Stomach (tissue), 9 donors: ENCODE results near the gene TARM1. TPM values are rescaled to one million over a fixed set of nuclear protein-coding genes. Genes with fewer than 3 reads are reported as not detected.

ENCODE experiments used
- DNase-seq, 2 donors: peaks; one replicate each; pipeline versions ENCODE4 v3.0.0 to v3.0.0-alpha.2; 2013 to 2019
- H3K27ac ChIP-seq, 5 donors: fragments of 200-600 bp in 4 of 5; sonication (generic) in 4 of 5; one replicate each; pipeline ENCODE4 v1.5.1; 2013 to 2019; ENCODE audit warnings: mild to moderate bottlenecking in 1 of 5, moderate library complexity in 1 of 5
- H3K27me3 ChIP-seq, 3 donors: fragments of 200-600 bp; sonication (generic); one replicate each; pipeline ENCODE4 v1.5.1; 2017 to 2019; ENCODE audit warnings: mixed run types in 1 of 3
- H3K36me3 ChIP-seq, 4 donors: fragments of 200-600 bp; sonication (generic); 1 replicate in 3 of 4; 2 replicates in 1 of 4; pipeline ENCODE4 v1.5.1; 2016 to 2019
- H3K4me1 ChIP-seq, 4 donors: fragments of 200-600 bp; sonication (generic); one replicate each; pipeline ENCODE4 v1.5.1; 2016 to 2019
- H3K4me3 ChIP-seq, 4 donors: fragments of 200-600 bp; sonication (generic) in 3 of 4; one replicate each; pipeline ENCODE4 v1.5.1; 2016 to 2019; ENCODE audit warnings: mild to moderate bottlenecking in 1 of 4
- H3K9me3 ChIP-seq, 4 donors: fragments of 200-600 bp; sonication (generic); one replicate each; pipeline ENCODE4 v1.5.1; 2016 to 2019
- EP300 ChIP-seq: sonication (generic); formaldehyde crosslinking; IDR thresholded peaks from one replicate; pipeline ENCODE4 v1.6.1; 2017; ENCODE audit warnings: antibody characterized with exemption
- POLR2A ChIP-seq, 4 donors: fragments of 450-650 bp; IDR thresholded peaks; one replicate each; pipeline ENCODE4 v1.6.1; 2016; ENCODE audit warnings: antibody characterized with exemption in 4 of 4, control low read depth in 2 of 4, mild to moderate bottlenecking in 1 of 4, moderate library complexity in 1 of 4
- POLR2AphosphoS5 ChIP-seq, 3 donors: sonication (generic); formaldehyde crosslinking; IDR thresholded peaks; one replicate each; pipeline ENCODE4 v1.6.1; 2016; ENCODE audit warnings: antibody characterized with exemption in 3 of 3
- whole genome bisulfite sequencing, 5 donors: extraction: QIAGEN DNeasy Blood & Tissue Kit in 3 of 5; methylation state at CpG; one replicate each; pipeline versions ENCODE4 v1.1.5 to v1.1.7; 2013 to 2018; 5-methylcytosine and 5-hydroxymethylcytosine counted together
- intact Hi-C: fragments of 100-400 bp; cut with DNase I; formaldehyde crosslinking; loops from one replicate; pipeline ENCODE4 v1.15.1; 2023; ENCODE audit warnings: low total_unique reads
- polyA plus RNA-seq, 3 donors: library from polyadenylated mRNA; stranded (reverse); fragments of 200-250 nt; gene quantifications; one replicate each; pipeline ENCODE4 v1.2.3, GENCODE V29; 2013
- total RNA-seq, 5 donors: library from RNA; depleted of rRNA; stranded (reverse); fragments of >200 nt; gene quantifications; one replicate each; pipeline versions ENCODE4 v1.1.0 to v1.2.3, GENCODE V29; 2014 to 2016
- TF ChIP-seq, protein P1 (sequence below), 7 experiments: fragments of 450-650 bp in 4 of 7; fragments of 200-600 bp in 3 of 7; sonication (generic) in 3 of 7; IDR thresholded peaks; one replicate each; pipeline ENCODE4 v1.5.1; 2016 to 2019; ENCODE audit warnings: antibody characterized with exemption in 7 of 7, control low read depth in 2 of 7, mild to moderate bottlenecking in 1 of 7
- donor health status: healthy with polysubstance abuse.
- donor health status: Bipolar disorder and iron deficiency.
- donor health status: healthy.

Gene TARM1
- total and polyA plus RNA-seq, 8 donors, result not detected

DNA sequence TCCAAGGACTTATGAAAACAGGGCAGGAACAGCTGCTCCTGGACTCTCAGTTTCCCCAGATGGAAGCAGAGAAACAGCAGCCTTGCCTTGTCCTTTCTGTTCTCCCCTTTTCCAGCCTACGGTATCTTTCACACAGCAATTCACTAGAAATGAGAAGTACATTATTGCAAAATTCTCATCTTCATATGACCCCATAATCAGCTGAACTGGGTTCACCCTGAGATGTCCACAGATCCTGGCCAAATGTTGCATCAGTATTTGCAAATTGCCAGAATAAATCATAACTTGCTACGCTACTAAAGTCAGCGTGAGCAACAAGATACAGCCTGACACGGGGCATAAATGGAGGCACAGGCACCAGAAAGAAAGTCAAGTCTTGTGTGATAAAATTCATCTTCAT lies 33.5 kb downstream of the TARM1 start:
- DNase-seq, result no peak
- H3K27me3 ChIP-seq, result peaks cover 0 to 56% (median 0%) of the 10 kb centered on the region in 3 donors
- H3K27ac ChIP-seq, result no peak overlapping the region
- intact Hi-C loops, result no loop called here
- TF ChIP-seq POLR2A (IDR thresholded peaks at IDR 0.05), result no peak
- TF ChIP-seq, protein P1, sequence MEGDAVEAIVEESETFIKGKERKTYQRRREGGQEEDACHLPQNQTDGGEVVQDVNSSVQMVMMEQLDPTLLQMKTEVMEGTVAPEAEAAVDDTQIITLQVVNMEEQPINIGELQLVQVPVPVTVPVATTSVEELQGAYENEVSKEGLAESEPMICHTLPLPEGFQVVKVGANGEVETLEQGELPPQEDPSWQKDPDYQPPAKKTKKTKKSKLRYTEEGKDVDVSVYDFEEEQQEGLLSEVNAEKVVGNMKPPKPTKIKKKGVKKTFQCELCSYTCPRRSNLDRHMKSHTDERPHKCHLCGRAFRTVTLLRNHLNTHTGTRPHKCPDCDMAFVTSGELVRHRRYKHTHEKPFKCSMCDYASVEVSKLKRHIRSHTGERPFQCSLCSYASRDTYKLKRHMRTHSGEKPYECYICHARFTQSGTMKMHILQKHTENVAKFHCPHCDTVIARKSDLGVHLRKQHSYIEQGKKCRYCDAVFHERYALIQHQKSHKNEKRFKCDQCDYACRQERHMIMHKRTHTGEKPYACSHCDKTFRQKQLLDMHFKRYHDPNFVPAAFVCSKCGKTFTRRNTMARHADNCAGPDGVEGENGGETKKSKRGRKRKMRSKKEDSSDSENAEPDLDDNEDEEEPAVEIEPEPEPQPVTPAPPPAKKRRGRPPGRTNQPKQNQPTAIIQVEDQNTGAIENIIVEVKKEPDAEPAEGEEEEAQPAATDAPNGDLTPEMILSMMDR (IDR thresholded peaks at IDR 0.05), result no peak
- TF ChIP-seq EP300, result no peak
- TF ChIP-seq POLR2AphosphoS5 (IDR thresholded peaks at IDR 0.05), result no peak
- H3K36me3 ChIP-seq, result no peaks in the 10 kb centered on the region
- H3K9me3 ChIP-seq, result peaks cover 0 to 6% (median 3%) of the 10 kb centered on the region in 4 donors
- WGBS, 5 donors, result 77 to 86% (median 84%) methylated on average over 4 of the region's 4 CpGs
- no peaks in the 10 kb centered on the region for H3K4me1 ChIP-seq
- H3K4me3 ChIP-seq, result no peak overlapping the region

GRCh38 chr19:54045771-54046170 lies 35.4 kb downstream of the TARM1 start:
- no peaks in the 10 kb centered on the region for H3K4me1 ChIP-seq
- DNase-seq, result no peak
- H3K4me3 ChIP-seq, result no peak overlapping the region
- H3K27ac ChIP-seq, result no peak overlapping the region
- peaks cover 0 to 61% (median 0%) of the 10 kb centered on the region in 3 donors for H3K27me3 ChIP-seq
- no peak for TF ChIP-seq POLR2A (IDR thresholded peaks at IDR 0.05)
- TF ChIP-seq POLR2AphosphoS5 (IDR thresholded peaks at IDR 0.05), result no peak
- TF ChIP-seq, protein P1 (IDR thresholded peaks at IDR 0.05), result no peak
- no peak for TF ChIP-seq EP300
- intact Hi-C loops, result no loop called here
- H3K36me3 ChIP-seq, result no peaks in the 10 kb centered on the region
- WGBS, 5 donors, result 72 to 80% (median 78%) methylated on average over 2 of the region's 2 CpGs
- H3K9me3 ChIP-seq, result peaks cover 0 to 6% (median 3%) of the 10 kb centered on the region in 4 donors

DNA sequence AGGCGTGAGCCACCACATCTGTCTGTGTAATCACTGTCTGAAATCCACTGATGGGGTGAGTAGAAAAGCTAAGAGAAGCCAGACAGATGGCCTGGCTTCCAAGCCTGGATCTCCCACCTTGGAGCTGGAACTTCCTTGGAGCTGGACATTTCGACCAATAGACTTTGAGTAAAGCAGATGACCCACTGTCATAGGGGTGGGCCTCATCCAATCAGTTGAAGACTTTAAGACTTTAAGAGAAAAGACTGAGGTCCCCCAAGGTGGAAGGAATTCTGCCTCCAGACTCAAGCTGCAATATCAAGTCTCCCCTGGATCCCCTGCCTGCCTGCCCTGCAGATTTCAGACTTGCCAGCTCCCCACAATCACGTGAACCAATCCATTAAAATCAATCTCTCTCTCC lies 38.2 kb downstream of the TARM1 start:
- DNase-seq, result no peak
- Histone ChIP-seq H3K27me3 (peaks cover 0 to 54% (median 0%) of the 10 kb centered on the region in 3 donors), H3K4me1 (no peaks in the 10 kb centered on the region), H3K4me3 (no peak overlapping the region), H3K27ac (no peak overlapping the region), H3K36me3 (no peaks in the 10 kb centered on the region), H3K9me3 (no peaks in the 10 kb centered on the region)
- intact Hi-C loops, result no loop called here
- WGBS, 5 donors, result 66 to 81% (median 77%) methylated on average over 2 to 3 of the region's 3 CpGs
- TF ChIP-seq POLR2A (IDR thresholded peaks at IDR 0.05) (no peak), EP300 (no peak), POLR2AphosphoS5 (IDR thresholded peaks at IDR 0.05) (no peak)
- TF ChIP-seq, protein P1 (IDR thresholded peaks at IDR 0.05), result no peak

- Histone ChIP-seq H3K36me3 (no peaks in the 10 kb centered on the region), H3K27me3 (peaks cover 0 to 45% (median 0%) of the 10 kb centered on the region in 3 donors), H3K4me3 (no peak overlapping the region), H3K4me1 (no peaks in the 10 kb centered on the region), H3K9me3 (no peaks in the 10 kb centered on the region), H3K27ac (no peak overlapping the region)
- TF ChIP-seq POLR2A (IDR thresholded peaks at IDR 0.05) (no peak), POLR2AphosphoS5 (IDR thresholded peaks at IDR 0.05) (no peak), EP300 (no peak)
- TF ChIP-seq, protein P1 (IDR thresholded peaks at IDR 0.05), result no peak
- DNase-seq, result no peak
- intact Hi-C loops, result no loop called here
- 56 to 69% (median 66%) methylated on average over 9 of the region's 9 CpGs for WGBS, 5 donors
These were observed 39.1 kb downstream of the TARM1 start for GRCh38 chr19:54041969-54042606.
